NCI-H1417 treated with DMSO at 0.1 percent for 48 hours (cell line): ENCODE data around the gene HPSE2.

Source experiments
- DNase-seq: peaks from one replicate; lab custom pipeline; 2025; lab: John Stamatoyannopoulos, UW

The HPSE2 gene

GRCh38 chr10:98430427-98430826, 805.2 kb downstream of the HPSE2 start:
- DNase-seq, result no peak

- no peak for DNase-seq
Observed at GRCh38 chr10:98429320-98430072, 806.2 kb downstream of the HPSE2 start.

GRCh38 chr10:98427011-98427515, 808.6 kb downstream of the HPSE2 start:
- no peak for DNase-seq

- DNase-seq, result no peak
Observed at GRCh38 chr10:98425511-98426352, 809.9 kb downstream of the HPSE2 start.

GRCh38 chr10:98424295-98425254, 811.1 kb downstream of the HPSE2 start:
- no peak for DNase-seq

- DNase-seq, result no peak
Observed at GRCh38 chr10:98423691-98424120, 811.9 kb downstream of the HPSE2 start.

GRCh38 chr10:98422182-98422581, 813.5 kb downstream of the HPSE2 start:
- DNase-seq, result no peak

GRCh38 chr10:98420786-98421185, 814.9 kb downstream of the HPSE2 start:
- no peak for DNase-seq

GRCh38 chr10:98419469-98420261, 816.0 kb downstream of the HPSE2 start:
- no peak for DNase-seq

- no peak for DNase-seq
Observed at GRCh38 chr10:98418665-98419468, 816.8 kb downstream of the HPSE2 start.

- no peak for DNase-seq
Observed at GRCh38 chr10:98417973-98418664, 817.5 kb downstream of the HPSE2 start.

GRCh38 chr10:98417481-98417959, 818.1 kb downstream of the HPSE2 start:
- DNase-seq, result no peak

- DNase-seq, result no peak
Observed at GRCh38 chr10:98416606-98417388, 818.9 kb downstream of the HPSE2 start.

GRCh38 chr10:98415731-98416119, 819.9 kb downstream of the HPSE2 start:
- no peak for DNase-seq

GRCh38 chr10:98414932-98415730, 820.5 kb downstream of the HPSE2 start, which contains the start of gene PYROXD2:
PYROXD2 (minus strand) TSS chr10:98415182; CDS start chr10:98415135, 47 bp downstream.
- DNase-seq, result peak; percentile 21

GRCh38 chr10:98414578-98414931, 821.1 kb downstream of the HPSE2 start:
- no peak for DNase-seq

- DNase-seq, result no peak
Observed at GRCh38 chr10:98411768-98412167, 823.9 kb downstream of the HPSE2 start.

GRCh38 chr10:98411166-98411565, 824.5 kb downstream of the HPSE2 start:
- DNase-seq, result no peak
